ENCODE measurements around the gene UCK1.

UCK1 gene

GRCh38 chr9:131524665-131525315 is 6.3 kb downstream of the UCK1 start:
- Histone ChIP-seq H3K27me3 (ENCODE audit: insufficient read depth, insufficient read length) (no peaks in the 10 kb centered on the region), H3K9ac (ENCODE audit: insufficient read length, low read depth) (no peak overlapping the region), H3K36me3 (ENCODE audit: insufficient read depth, insufficient read length, low read length) (peaks cover 99% of the 10 kb centered on the region), H3K4me1 (ENCODE audit: insufficient read depth, insufficient read length) (peaks cover 11% of the 10 kb centered on the region), H3K4me3 (ENCODE audit: insufficient read length, low read depth) (no peak overlapping the region), H3K9me3 (ENCODE audit: insufficient read depth, low read length) (no peaks in the 10 kb centered on the region)
- TF ChIP-seq SUZ12 (IDR thresholded peaks at IDR 0.05; ENCODE audit: extremely low read depth, insufficient read depth, insufficient read length) (no peak), ZNF274 (IDR thresholded peaks at IDR 0.05; ENCODE audit: low read depth, low read length) (no peak), YY1 (IDR thresholded peaks at IDR 0.05; ENCODE audit: insufficient read depth, insufficient read length) (no peak)
- DNase-seq (ENCODE audit: low read depth, low spot score) = no peak

DNA sequence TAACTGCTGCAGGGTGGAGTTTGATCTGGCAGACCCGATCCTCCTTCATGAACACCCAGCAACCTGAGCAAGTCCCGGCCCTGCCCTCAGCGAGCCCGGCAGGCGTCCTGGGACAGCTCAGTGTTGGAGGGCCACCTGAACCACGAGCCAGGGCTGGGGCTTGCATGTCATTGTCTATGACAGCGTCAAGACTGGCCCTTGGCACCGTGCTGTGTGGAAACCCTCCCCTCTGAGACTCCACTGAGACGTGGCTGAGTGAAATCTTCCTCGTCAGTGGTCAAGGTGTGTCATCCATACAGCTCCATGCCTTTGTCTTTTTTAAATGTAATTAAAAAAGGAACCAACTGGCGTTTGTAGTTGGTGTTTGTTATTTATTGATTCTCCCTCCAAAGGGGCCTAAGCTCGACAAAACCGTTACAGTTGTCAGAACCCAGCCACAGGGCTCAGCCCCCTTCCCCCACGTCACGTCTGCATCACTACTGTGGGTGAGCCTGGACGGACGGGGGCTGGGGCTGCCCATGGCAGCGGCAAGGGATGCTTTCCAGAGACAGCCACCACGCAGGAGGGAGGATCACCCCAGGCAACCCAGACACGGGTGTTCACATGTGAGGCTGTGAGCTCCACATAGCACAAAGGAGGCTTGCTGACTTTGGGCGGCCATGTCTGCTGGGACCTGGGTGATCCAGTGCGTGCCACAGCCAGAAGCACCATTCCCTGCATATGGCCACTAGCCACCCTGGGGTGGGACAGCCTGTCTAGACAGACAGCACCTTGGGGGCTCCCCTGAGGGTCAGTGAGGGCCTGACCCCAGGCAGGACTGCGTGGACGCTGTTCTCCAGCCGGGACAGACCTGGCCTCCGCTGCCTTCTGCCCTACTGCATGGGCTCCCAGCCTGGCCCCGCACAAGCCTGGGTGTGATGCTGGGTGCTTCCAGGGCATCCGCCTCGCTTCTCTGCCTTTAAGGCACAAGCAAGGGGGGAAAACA is 7.3 kb downstream of the UCK1 start:
- Histone ChIP-seq H3K27me3 (ENCODE audit: insufficient read depth, insufficient read length) (no peaks in the 10 kb centered on the region), H3K9me3 (ENCODE audit: insufficient read depth, low read length) (no peaks in the 10 kb centered on the region), H3K36me3 (ENCODE audit: insufficient read depth, insufficient read length, low read length) (peaks cover 99% of the 10 kb centered on the region), H3K4me3 (ENCODE audit: insufficient read length, low read depth) (no peak overlapping the region), H3K9ac (ENCODE audit: insufficient read length, low read depth) (no peak overlapping the region), H3K4me1 (ENCODE audit: insufficient read depth, insufficient read length) (peaks cover 5% of the 10 kb centered on the region)
- TF ChIP-seq YY1 (IDR thresholded peaks at IDR 0.05; ENCODE audit: insufficient read depth, insufficient read length) = no peak
- DNase-seq (ENCODE audit: low read depth, low spot score) = no peak

- Histone ChIP-seq H3K27me3 (ENCODE audit: insufficient read depth, insufficient read length) (no peaks in the 10 kb centered on the region), H3K36me3 (ENCODE audit: insufficient read depth, insufficient read length, low read length) (peaks cover 99% of the 10 kb centered on the region), H3K4me1 (ENCODE audit: insufficient read depth, insufficient read length) (peaks cover 5% of the 10 kb centered on the region), H3K9me3 (ENCODE audit: insufficient read depth, low read length) (no peaks in the 10 kb centered on the region), H3K9ac (ENCODE audit: insufficient read length, low read depth) (no peak overlapping the region), H3K4me3 (ENCODE audit: insufficient read length, low read depth) (peak overlapping the region; percentile 12)
- no peak for DNase-seq (ENCODE audit: low read depth, low spot score)
- TF ChIP-seq YY1 (IDR thresholded peaks at IDR 0.05; ENCODE audit: insufficient read depth, insufficient read length) (no peak), SUZ12 (IDR thresholded peaks at IDR 0.05; ENCODE audit: extremely low read depth, insufficient read depth, insufficient read length) (no peak), ZNF274 (IDR thresholded peaks at IDR 0.05; ENCODE audit: low read depth, low read length) (no peak)
These were observed 8.0 kb downstream of the UCK1 start for GRCh38 chr9:131523086-131523388.

- Histone ChIP-seq H3K36me3 (ENCODE audit: insufficient read depth, insufficient read length, low read length) (peaks cover 99% of the 10 kb centered on the region), H3K9me3 (ENCODE audit: insufficient read depth, low read length) (no peaks in the 10 kb centered on the region), H3K4me1 (ENCODE audit: insufficient read depth, insufficient read length) (peaks cover 5% of the 10 kb centered on the region), H3K9ac (ENCODE audit: insufficient read length, low read depth) (no peak overlapping the region), H3K4me3 (ENCODE audit: insufficient read length, low read depth) (peak overlapping the region; percentile 12), H3K27me3 (ENCODE audit: insufficient read depth, insufficient read length) (no peaks in the 10 kb centered on the region)
- no peak for DNase-seq (ENCODE audit: low read depth, low spot score)
- no peak for TF ChIP-seq SUZ12 (IDR thresholded peaks at IDR 0.05; ENCODE audit: extremely low read depth, insufficient read depth, insufficient read length)
- no peak for TF ChIP-seq ZNF274 (IDR thresholded peaks at IDR 0.05; ENCODE audit: low read depth, low read length)
- TF ChIP-seq YY1 (IDR thresholded peaks at IDR 0.05; ENCODE audit: insufficient read depth, insufficient read length) = no peak
These were observed 8.6 kb downstream of the UCK1 start for GRCh38 chr9:131522257-131523085.

DNA sequence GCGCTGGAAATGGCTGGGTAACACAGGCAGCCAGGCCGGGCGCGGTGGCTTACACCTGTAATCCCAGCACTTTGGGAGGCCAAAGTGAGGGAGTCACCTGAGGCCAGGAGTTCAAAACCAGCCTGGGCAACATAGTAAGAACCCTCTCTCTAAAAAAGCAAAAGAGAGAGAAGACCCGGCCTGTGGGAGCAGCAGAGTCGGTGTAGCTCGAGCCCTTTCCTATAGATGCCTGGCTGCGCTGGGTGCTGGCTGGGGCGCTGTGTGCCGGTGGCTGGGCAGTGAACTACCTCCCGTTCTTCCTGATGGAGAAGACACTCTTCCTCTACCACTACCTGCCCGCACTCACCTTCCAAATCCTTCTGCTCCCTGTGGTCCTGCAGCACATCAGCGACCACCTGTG is 9.2 kb downstream of the UCK1 start:
- no peaks in the 10 kb centered on the region for H3K9me3 ChIP-seq (ENCODE audit: insufficient read depth, low read length)
- no peak for DNase-seq (ENCODE audit: low read depth, low spot score)
- peaks cover 5% of the 10 kb centered on the region for H3K4me1 ChIP-seq (ENCODE audit: insufficient read depth, insufficient read length)
- no peaks in the 10 kb centered on the region for H3K27me3 ChIP-seq (ENCODE audit: insufficient read depth, insufficient read length)
- peaks cover 99% of the 10 kb centered on the region for H3K36me3 ChIP-seq (ENCODE audit: insufficient read depth, insufficient read length, low read length)
- no peak overlapping the region for H3K9ac ChIP-seq (ENCODE audit: insufficient read length, low read depth)
- H3K4me3 ChIP-seq (ENCODE audit: insufficient read length, low read depth) = no peak overlapping the region
- TF ChIP-seq SUZ12 (IDR thresholded peaks at IDR 0.05; ENCODE audit: extremely low read depth, insufficient read depth, insufficient read length) = no peak
- no peak for TF ChIP-seq ZNF274 (IDR thresholded peaks at IDR 0.05; ENCODE audit: low read depth, low read length)
- no peak for TF ChIP-seq YY1 (IDR thresholded peaks at IDR 0.05; ENCODE audit: insufficient read depth, insufficient read length)

- Histone ChIP-seq H3K9ac (ENCODE audit: insufficient read length, low read depth) (no peak overlapping the region), H3K4me1 (ENCODE audit: insufficient read depth, insufficient read length) (peaks cover 5% of the 10 kb centered on the region), H3K4me3 (ENCODE audit: insufficient read length, low read depth) (no peak overlapping the region), H3K9me3 (ENCODE audit: insufficient read depth, low read length) (0 out of 2 replicates have a peak, but pooled peaks cover under 1% of the 10 kb centered on the region), H3K27me3 (ENCODE audit: insufficient read depth, insufficient read length) (no peaks in the 10 kb centered on the region), H3K36me3 (ENCODE audit: insufficient read depth, insufficient read length, low read length) (peaks cover 99% of the 10 kb centered on the region)
- no peak for DNase-seq (ENCODE audit: low read depth, low spot score)
- TF ChIP-seq SUZ12 (IDR thresholded peaks at IDR 0.05; ENCODE audit: extremely low read depth, insufficient read depth, insufficient read length) (no peak), ZNF274 (IDR thresholded peaks at IDR 0.05; ENCODE audit: low read depth, low read length) (no peak), YY1 (IDR thresholded peaks at IDR 0.05; ENCODE audit: insufficient read depth, insufficient read length) (no peak)
These were observed 9.9 kb downstream of the UCK1 start for GRCh38 chr9:131521203-131521602.

Measured in NT2/D1 (cell line).